ENCODE data around the gene MAGI2. TPM values are rescaled to one million over a fixed set of nuclear protein-coding genes. Genes with fewer than 3 reads are reported as not detected.
"Not testable (repeated sequence)": the region's sequence is repeated elsewhere in the genome, so short reads cannot be mapped to it uniquely, and the experiment has no call there.

MAGI2 gene
- total RNA-seq, 1 experiment from 2014 or later = 0.22 TPM

DNA sequence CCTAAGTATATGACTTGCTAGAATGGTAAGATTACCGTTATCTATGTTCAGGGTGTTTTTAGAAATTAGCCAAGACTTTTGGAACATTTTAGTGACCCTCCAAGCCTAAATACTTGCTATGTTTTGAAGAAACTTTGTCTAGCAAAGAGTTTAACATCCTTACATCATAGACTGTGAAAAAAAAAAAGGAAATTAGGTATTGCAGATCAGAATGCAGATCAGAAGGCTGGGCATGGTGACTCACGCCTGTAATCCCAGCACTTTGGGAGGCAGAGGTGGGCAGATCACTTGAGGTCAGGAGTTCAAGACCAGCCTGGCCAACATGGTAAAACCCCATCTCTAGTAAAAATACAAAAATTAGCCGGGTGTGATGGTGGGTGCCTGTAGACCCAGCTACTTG, 10.7 kb downstream of the MAGI2 start:
- H3K27me3 ChIP-seq (ENCODE audit: insufficient read depth, low read length); H3K9me3 ChIP-seq (ENCODE audit: control insufficient read depth in 1 of 2, insufficient read depth in 1 of 2, low read depth in 1 of 2, low read length in 2 of 2); H3K9ac ChIP-seq (ENCODE audit: low read length); ATAC-seq; CTCF ChIA-PET; H2AFZ ChIP-seq (ENCODE audit: low read depth, low read length, poor library complexity, severe bottlenecking); H3K9me2 ChIP-seq (ENCODE audit: insufficient read depth); BruUV-seq (replicated peaks); DNase-seq (ENCODE audit: low read depth, low spot score); H3K4me3 ChIP-seq (replicated peaks in 1 of 2; ENCODE audit: low read depth in 1 of 2, low read length in 2 of 2); POLR2A ChIA-PET; H3K4me1 ChIP-seq (ENCODE audit: control insufficient read depth in 1 of 2, insufficient read depth in 2 of 2, low read length in 2 of 2); H3K79me2 ChIP-seq (ENCODE audit: insufficient read depth, low read length); H3K4me2 ChIP-seq (ENCODE audit: low read length); H3K27ac ChIP-seq (ENCODE audit: low read depth, low read length); H3K36me3 ChIP-seq (ENCODE audit: control insufficient read depth in 1 of 2, insufficient read depth in 2 of 2, low read length in 2 of 2); H4K20me1 ChIP-seq (ENCODE audit: insufficient read depth); RAD21 ChIA-PET (ENCODE audit: low non-redundant PET in 1 of 2, low total read pairs in 2 of 2, uncharacterized antibody in 2 of 2, unreplicated experiment in 2 of 2); intact Hi-C loops (cut with micrococcal nuclease): not testable (repeated sequence)

GRCh38 chr7:79436378-79436777, 17.1 kb downstream of the MAGI2 start:
- Histone ChIP-seq H3K4me3 (replicated peaks in 1 of 2; ENCODE audit: low read depth in 1 of 2, low read length in 2 of 2) (no peak overlapping the region), H3K9me2 (ENCODE audit: insufficient read depth) (no peaks in the 10 kb centered on the region), H3K27me3 (ENCODE audit: insufficient read depth, low read length) (no peaks in the 10 kb centered on the region), H3K36me3 (ENCODE audit: control insufficient read depth in 1 of 2, insufficient read depth in 2 of 2, low read length in 2 of 2) (no peaks in the 10 kb centered on the region), H3K27ac (ENCODE audit: low read depth, low read length) (no peak overlapping the region), H3K4me1 (ENCODE audit: control insufficient read depth in 1 of 2, insufficient read depth in 2 of 2, low read length in 2 of 2) (no peaks in the 10 kb centered on the region), H3K9me3 (ENCODE audit: control insufficient read depth in 1 of 2, insufficient read depth in 1 of 2, low read depth in 1 of 2, low read length in 2 of 2) (no peaks in the 10 kb centered on the region), H3K4me2 (ENCODE audit: low read length) (no peak overlapping the region), H3K9ac (ENCODE audit: low read length) (no peak overlapping the region), H4K20me1 (ENCODE audit: insufficient read depth) (no peaks in the 10 kb centered on the region), H2AFZ (ENCODE audit: low read depth, low read length, poor library complexity, severe bottlenecking) (no peak overlapping the region), H3K79me2 (ENCODE audit: insufficient read depth, low read length) (no peaks in the 10 kb centered on the region)
- no TSS peak for BruUV-seq (replicated peaks)
- RAD21 ChIA-PET (ENCODE audit: low non-redundant PET in 1 of 2, low total read pairs in 2 of 2, uncharacterized antibody in 2 of 2, unreplicated experiment in 2 of 2) = no interaction called here
- intact Hi-C loops (cut with micrococcal nuclease) = no loop called here
- TF ChIP-seq ZNF274 (IDR thresholded peaks at IDR 0.05; ENCODE audit: low read depth, low read length) = no peak
- TF ChIP-seq JUND (IDR thresholded peaks at IDR 0.05) = no peak
- TF ChIP-seq MAX (IDR thresholded peaks at IDR 0.05) = no peak
- no peak for TF ChIP-seq POLR2AphosphoS5 (IDR thresholded peaks at IDR 0.05; ENCODE audit: low read depth, low read length)
- TF ChIP-seq, protein P1, sequence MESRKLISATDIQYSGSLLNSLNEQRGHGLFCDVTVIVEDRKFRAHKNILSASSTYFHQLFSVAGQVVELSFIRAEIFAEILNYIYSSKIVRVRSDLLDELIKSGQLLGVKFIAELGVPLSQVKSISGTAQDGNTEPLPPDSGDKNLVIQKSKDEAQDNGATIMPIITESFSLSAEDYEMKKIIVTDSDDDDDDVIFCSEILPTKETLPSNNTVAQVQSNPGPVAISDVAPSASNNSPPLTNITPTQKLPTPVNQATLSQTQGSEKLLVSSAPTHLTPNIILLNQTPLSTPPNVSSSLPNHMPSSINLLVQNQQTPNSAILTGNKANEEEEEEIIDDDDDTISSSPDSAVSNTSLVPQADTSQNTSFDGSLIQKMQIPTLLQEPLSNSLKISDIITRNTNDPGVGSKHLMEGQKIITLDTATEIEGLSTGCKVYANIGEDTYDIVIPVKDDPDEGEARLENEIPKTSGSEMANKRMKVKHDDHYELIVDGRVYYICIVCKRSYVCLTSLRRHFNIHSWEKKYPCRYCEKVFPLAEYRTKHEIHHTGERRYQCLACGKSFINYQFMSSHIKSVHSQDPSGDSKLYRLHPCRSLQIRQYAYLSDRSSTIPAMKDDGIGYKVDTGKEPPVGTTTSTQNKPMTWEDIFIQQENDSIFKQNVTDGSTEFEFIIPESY (IDR thresholded peaks at IDR 0.05; ENCODE audit: extremely low read depth, insufficient replicate concordance, low read length) = no peak
- no peak for TF ChIP-seq CBX3 (IDR thresholded peaks at IDR 0.05; ENCODE audit: low read depth)
- no peak for TF ChIP-seq FOSL1 (IDR thresholded peaks at IDR 0.05; ENCODE audit: low read depth)
- TF ChIP-seq CEBPB (IDR thresholded peaks at IDR 0.05; ENCODE audit: low read depth) = no peak
- TF ChIP-seq YY1 (IDR thresholded peaks at IDR 0.05; ENCODE audit: extremely low read depth, insufficient replicate concordance, low read depth, low read length) = no peak
- TF ChIP-seq RAD21 (IDR thresholded peaks at IDR 0.05; ENCODE audit: low read depth) = no peak
- TF ChIP-seq, protein P2, sequence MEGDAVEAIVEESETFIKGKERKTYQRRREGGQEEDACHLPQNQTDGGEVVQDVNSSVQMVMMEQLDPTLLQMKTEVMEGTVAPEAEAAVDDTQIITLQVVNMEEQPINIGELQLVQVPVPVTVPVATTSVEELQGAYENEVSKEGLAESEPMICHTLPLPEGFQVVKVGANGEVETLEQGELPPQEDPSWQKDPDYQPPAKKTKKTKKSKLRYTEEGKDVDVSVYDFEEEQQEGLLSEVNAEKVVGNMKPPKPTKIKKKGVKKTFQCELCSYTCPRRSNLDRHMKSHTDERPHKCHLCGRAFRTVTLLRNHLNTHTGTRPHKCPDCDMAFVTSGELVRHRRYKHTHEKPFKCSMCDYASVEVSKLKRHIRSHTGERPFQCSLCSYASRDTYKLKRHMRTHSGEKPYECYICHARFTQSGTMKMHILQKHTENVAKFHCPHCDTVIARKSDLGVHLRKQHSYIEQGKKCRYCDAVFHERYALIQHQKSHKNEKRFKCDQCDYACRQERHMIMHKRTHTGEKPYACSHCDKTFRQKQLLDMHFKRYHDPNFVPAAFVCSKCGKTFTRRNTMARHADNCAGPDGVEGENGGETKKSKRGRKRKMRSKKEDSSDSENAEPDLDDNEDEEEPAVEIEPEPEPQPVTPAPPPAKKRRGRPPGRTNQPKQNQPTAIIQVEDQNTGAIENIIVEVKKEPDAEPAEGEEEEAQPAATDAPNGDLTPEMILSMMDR (IDR thresholded peaks at IDR 0.05 in 2 of 3, conservative IDR thresholded peaks at IDR 0.05 in 1 of 3; ENCODE audit: borderline replicate concordance in 1 of 3, insufficient read depth in 1 of 3, low read depth in 2 of 3, low read length in 2 of 3) = no peak
- no peak for TF ChIP-seq SP1 (IDR thresholded peaks at IDR 0.05; ENCODE audit: low read depth)
- TF ChIP-seq ATF3 (IDR thresholded peaks at IDR 0.05) = no peak
- DNase-seq (ENCODE audit: low read depth, low spot score) (no peak), ATAC-seq (no peak)
- POLR2A ChIA-PET = no interaction called here
- CTCF ChIA-PET = no interaction called here
